Stomach (tissue), 4 donors: ENCODE results near the gene VSTM2B.

Experiments used
- POLR2AphosphoS5 ChIP-seq, 3 donors: sonication (generic); formaldehyde crosslinking; IDR thresholded peaks; one replicate each; pipeline ENCODE4 v1.6.1; 2016; ENCODE audit warnings: antibody characterized with exemption in 3 of 3
- TF ChIP-seq, protein P1 (sequence below), 7 experiments: fragments of 450-650 bp in 4 of 7; fragments of 200-600 bp in 3 of 7; sonication (generic) in 3 of 7; IDR thresholded peaks; one replicate each; pipeline ENCODE4 v1.5.1; 2016 to 2019; ENCODE audit warnings: antibody characterized with exemption in 7 of 7, control low read depth in 2 of 7, mild to moderate bottlenecking in 1 of 7

DNA sequence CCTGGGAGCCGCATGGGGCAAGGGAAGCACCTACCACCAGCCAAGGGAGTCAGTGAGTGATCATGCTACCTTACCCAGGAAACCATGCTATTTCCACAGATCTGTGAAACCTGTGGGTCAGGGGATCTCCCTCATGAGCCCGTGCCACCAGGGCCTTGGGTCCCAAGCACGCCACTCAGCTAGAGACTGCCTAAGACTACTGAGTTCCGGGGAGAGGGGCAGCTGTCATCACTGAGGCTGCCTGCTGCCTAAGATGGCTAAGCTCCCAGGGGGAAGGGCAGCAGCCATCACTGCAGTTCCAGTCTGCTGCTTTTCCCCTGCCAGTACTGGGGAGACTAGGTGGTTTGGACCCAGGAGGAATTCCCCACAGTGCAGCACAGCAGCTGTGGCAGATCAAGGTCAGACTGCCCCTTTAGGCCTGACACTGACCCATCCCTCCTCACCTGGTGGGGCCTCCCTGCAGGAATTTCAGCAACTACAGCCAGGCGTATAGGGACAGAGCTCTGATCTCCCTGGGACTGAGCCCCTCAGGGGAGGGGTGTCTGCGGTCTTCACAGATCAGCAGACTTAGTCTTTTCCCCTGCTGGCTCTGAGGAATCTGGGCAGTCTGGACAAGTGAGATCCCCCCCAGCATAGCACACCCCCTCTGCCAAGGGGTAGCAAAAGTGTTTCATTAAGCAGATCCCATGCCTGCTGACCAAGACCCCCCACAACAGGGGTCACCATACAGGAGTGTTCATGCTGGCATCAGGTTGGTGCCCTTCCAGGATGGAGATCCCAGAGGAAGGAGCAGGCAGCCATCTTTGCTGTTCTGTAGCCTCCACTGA, 26.9 kb downstream of the VSTM2B start:
- no peak for TF ChIP-seq POLR2AphosphoS5 (IDR thresholded peaks at IDR 0.05)
- TF ChIP-seq, protein P1, sequence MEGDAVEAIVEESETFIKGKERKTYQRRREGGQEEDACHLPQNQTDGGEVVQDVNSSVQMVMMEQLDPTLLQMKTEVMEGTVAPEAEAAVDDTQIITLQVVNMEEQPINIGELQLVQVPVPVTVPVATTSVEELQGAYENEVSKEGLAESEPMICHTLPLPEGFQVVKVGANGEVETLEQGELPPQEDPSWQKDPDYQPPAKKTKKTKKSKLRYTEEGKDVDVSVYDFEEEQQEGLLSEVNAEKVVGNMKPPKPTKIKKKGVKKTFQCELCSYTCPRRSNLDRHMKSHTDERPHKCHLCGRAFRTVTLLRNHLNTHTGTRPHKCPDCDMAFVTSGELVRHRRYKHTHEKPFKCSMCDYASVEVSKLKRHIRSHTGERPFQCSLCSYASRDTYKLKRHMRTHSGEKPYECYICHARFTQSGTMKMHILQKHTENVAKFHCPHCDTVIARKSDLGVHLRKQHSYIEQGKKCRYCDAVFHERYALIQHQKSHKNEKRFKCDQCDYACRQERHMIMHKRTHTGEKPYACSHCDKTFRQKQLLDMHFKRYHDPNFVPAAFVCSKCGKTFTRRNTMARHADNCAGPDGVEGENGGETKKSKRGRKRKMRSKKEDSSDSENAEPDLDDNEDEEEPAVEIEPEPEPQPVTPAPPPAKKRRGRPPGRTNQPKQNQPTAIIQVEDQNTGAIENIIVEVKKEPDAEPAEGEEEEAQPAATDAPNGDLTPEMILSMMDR (IDR thresholded peaks at IDR 0.05), result no peak
